CD4-positive, alpha-beta T cell treated with Interleukin-2 at 100 ng/mL for 4 hours (primary cell): ENCODE measurements around the gene PALD1.

Experiments used
- DNase-seq: peaks from one replicate; pipeline ENCODE4 v3.0.0-alpha.2; 2020; ENCODE audit warnings: low spot score

Gene PALD1

DNA sequence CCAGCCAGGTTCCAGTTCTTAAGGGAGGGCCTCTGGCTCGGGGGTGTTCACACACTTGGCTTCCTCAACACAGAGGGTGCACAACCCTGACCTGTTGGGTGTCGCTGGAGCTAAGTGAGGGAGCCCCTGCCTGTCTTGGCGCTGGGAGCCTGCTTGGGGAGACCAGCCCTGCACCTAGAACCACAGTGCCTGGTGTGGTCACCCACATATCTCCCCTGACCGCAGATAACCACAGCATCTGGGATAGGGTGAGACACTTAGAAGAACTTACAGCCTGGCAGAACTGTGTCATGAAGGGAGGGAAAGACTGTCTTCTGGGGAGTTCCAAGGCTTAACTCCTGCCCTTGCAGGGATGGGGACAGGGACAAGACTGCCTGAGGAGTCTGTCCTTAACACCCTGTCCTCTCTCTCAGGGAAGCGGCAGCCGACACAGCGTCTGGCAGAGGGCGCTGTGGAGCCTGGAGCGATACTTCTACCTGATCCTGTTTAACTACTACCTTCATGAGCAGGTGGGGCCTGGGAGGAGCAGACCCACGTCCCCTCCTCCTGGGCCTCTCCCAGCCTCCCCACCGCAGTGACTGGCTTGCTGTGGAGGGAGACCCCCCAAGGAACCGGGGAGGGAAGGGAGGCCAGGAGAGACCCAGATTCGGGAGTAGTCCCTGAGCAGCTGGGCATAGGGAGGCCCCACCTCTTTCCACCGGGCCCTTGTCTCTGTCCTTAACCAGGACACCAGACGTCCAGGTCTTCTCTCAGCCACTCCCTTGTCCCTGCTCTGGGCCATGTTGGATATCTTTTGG, 59.0 kb downstream of the PALD1 start:
- DNase-seq: no peak

- no peak for DNase-seq
Observed at GRCh38 chr10:70538195-70538520, 59.6 kb downstream of the PALD1 start.

DNA sequence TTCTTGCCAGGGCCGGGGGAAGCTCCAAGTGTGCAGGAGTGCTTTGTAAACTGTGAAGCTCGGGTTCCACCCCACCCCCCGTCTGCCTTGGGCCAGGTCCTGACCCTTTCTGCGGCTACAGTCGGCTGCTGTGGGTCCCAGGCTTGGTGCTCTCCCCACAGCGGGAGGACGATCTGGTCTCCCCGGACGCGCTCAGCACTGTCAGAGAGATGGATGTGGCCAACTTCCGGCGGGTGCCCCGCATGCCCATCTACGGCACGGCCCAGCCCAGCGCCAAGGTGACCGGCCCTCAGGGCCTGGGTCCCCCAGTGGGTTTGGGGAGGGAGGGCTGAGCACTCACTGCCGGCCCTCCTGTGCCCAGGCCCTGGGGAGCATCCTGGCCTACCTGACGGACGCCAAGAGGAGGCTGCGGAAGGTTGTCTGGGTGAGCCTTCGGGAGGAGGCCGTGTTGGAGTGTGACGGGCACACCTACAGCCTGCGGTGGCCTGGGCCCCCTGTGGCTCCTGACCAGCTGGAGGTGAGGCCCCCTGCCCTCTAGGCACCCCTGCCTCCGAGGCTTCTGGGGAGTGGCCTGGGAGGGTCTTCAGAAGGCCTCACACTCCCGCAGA, 60.3 kb downstream of the PALD1 start:
- DNase-seq: no peak

- DNase-seq: no peak
Observed at GRCh38 chr10:70539471-70539870, 60.9 kb downstream of the PALD1 start.

DNA sequence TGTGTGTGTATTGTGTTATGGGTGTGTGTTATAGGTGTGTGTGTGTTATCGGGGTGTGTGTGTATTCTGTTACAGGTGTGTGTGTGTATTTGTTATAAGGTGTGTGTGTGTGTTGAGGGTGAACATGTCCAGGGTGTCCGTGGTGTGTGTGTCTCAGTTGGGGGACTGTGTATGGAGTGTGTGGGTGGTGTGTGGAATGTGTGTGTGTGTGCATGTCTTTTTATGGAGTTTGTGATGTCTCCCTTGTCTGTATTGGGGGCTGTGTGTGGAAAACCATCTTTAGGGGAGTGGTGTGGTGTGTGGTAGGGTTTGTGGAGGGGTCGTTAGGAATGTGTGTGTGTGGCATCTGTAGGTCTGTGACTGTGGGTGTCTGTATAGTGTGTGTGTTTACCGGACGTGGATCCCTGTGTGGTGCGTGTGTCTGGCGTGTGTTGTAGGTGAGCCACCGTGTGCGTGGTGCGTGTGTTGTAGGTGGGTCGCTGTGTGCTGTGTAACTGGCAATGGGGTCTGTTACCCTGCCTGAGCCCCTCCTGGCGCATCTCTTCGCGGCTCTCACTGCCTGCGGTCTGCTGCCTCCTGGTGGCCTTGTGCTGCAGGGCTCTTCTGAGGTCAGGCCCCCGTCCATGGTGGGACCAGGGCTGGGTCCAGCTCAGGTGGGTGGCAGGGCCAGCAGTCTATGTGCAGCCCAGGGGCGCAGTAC, 61.7 kb downstream of the PALD1 start:
- no peak for DNase-seq

- no peak for DNase-seq
Observed at GRCh38 chr10:70540789-70541360, 62.3 kb downstream of the PALD1 start.

GRCh38 chr10:70541736-70542564, 63.4 kb downstream of the PALD1 start:
- no peak for DNase-seq

GRCh38 chr10:70542565-70542938, 64.0 kb downstream of the PALD1 start:
- DNase-seq: no peak

- DNase-seq: no peak
Observed at GRCh38 chr10:70543911-70544310, 65.3 kb downstream of the PALD1 start.

DNA sequence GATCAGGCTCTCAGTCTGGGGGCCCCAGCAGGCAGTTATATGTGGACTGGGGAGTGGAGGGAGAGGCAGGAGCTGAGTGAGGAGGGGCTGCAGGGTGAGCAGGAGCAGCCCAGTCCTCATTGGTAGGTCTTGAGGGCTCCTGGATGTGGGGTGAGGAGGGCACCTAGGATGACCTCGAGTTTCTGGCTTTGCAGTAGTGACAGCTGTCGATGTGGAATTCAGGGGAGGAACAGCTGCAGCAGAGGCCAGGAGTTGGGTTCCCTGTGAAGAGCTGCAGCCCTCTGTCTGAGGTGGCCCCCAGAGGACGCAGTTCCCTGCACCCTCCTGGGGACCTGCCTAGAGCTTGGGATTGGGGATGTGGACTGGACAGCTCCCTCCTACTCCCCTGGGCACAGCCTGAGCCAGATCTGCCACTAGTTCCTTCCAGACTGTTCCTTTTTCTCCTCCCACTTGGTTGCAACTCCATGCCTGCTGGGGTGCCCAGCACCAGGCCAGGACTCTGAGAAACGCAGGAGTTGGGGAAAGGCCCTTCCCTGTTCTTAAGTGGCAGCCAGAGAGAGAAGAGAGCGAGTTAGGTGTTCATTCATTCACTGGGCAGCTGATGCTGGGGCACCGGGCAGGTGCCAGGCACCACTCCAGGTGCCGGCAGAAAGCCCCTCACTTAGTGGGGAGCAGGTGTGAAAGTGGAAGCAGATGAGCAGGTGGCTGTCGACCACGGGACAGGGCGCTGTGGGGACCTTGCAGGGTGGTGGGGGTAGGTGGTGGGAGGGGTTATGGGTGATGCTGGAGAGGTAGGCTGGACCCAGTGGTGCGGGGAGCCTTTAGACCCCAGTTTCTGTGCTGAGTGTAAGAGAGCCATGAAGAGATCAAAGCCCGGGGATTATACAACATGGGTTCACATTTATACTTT, 66.1 kb downstream of the PALD1 start:
- DNase-seq: no peak

DNA sequence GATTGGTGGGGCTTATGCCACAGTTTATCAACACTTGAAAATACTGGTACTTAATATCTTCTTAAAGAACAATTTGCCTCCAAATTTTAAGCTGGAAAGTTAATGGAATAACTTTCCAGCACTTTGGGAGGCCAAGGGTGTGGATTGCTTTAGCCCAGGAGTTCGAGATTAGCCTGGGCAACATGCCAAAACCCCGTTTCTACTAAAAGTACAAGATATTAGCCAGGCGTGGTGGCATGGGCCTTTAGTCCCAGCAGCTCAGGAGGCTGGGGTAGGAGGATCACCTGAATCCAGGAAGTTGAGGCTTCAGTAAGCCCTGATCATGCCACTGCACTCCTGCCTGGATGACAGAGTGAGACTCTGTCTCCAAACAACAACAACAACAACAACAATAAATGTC, 68.0 kb downstream of the PALD1 start:
- no peak for DNase-seq

DNA sequence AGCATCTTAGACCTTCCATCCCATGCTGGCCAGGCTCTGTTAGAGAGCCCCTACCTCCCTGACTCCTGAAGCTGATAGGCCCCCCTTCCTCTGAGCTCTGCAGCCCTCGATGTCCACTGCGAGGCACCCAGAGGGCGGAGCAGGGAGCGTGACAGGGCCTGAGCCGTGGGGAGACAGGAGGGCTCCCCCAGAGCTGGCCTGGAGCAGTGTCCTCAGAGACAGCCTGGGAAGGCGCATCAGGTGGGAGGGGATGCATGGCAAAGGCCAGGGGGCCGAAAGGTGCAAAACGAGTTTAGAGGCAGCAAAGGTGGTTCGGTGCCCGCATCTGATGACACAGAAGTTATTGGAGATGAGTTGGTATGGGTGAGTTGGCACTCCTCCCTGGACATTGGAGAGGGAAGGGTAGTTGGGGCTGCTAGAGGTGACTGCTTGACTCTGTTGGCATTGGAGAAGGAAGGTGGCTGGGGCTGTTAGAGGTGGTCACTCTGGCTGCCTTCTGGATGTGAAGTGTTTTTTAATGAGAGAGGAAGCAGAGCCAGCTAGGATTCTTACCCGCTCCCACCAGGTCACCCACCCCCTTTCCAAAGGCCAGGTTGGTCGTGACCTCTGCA, 70.9 kb downstream of the PALD1 start:
- no peak for DNase-seq

DNA sequence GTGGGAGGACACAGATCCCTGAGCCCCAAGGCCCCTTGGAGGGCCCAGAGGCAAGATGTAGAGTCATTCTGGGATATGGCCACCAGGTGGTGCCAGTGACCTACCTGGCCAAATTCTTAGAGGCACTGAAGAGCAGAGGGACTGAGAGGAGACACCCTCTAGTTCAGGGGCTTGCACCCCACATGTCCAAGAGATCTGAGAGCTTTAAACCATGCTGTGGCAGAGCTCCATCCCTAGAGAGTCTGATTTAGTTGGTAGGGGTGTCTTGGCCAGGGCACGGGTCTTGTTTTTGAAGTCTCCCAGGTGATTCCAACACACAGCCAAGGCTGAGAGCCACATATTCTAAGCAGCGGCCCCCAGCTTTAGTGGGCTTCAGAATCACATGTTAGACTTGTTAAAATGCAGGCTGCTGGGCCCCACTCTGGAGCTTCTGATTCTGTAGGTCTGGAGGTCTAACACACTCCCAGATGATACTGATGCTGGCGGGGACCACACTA, 71.4 kb downstream of the PALD1 start:
- DNase-seq: peak; percentile 78

DNA sequence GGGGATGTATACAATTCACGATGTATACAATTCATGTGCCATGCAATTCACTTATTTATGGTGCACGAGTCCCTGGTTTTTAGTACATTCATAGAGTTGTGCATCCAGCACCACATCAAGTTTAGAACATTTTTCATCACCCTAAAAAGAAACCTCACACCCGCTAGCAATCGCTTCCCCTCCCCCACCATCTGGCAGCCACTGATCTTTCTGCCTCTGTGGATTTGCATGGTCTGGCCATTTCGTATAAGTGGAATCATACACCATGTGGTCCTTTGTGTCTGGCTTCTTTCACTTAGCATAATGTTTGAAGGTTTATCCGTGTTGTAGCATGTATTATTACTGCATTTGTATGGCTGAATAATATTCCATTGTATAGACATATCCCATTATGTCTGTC, 71.9 kb downstream of the PALD1 start:
- no peak for DNase-seq

- no peak for DNase-seq
Observed at GRCh38 chr10:70551466-70551865, 72.9 kb downstream of the PALD1 start.

DNA sequence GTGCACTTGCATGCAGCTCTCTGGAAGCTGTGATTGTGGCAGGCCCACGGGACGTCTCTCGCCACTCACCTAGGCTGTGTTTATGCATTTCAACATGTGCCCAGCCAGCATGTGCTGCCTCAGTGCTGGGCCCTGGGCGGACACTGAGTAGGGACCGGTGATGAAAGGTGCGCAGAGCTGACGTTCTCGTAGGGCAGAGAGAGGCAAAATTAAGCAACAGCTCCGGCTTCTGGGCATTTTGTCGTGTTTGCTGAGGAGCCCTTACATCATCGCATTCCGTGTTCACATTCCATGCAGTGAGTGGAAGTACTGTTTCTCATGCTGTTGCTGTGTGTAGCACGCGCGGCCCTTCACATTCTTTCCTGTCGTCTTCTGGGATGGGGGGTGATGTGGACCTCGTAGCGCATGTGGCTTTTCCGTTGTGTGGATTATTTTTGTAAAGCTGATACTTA, 73.4 kb downstream of the PALD1 start:
- no peak for DNase-seq

DNA sequence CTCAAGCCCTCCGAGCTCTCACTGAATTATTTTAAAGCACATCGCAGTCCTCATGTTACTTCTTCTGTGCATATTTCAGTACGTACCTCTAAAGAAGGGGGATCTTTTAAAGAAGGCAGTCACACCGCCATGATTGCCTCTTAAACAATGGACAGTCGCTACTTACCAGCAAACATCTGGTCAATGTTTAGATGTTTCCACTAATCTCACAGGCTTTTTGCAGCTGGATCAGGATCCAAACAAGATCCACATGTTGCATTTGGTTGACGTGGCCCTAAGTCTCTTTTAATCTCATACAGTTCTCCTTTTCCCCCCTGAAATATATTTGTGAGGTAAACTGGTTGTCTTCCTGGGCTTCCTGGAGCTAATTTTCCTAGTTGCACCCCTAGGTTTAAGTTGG, 74.0 kb downstream of the PALD1 start:
- DNase-seq: no peak

DNA sequence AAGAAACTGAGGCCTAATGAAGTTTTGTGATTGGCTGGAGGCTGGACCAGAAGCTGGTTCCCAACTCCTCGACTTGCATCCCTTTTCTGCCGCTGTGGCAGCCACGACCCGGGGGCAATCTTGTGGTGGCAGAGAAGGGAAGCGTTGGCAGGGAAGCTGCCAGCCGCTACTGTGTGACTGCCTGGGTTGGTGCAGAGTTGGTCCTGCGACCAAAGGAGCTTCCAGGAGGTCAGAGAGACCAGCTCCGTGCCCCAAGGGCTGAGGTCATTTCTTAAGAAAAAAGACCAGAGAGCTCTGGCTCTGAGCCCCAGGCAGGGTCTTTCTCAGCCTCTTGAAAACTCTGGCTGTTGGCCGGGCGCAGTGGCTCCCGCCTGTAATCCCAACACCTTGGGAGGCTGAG, 76.8 kb downstream of the PALD1 start:
- no peak for DNase-seq

GRCh38 chr10:70557086-70557845, 78.7 kb downstream of the PALD1 start:
- no peak for DNase-seq

DNA sequence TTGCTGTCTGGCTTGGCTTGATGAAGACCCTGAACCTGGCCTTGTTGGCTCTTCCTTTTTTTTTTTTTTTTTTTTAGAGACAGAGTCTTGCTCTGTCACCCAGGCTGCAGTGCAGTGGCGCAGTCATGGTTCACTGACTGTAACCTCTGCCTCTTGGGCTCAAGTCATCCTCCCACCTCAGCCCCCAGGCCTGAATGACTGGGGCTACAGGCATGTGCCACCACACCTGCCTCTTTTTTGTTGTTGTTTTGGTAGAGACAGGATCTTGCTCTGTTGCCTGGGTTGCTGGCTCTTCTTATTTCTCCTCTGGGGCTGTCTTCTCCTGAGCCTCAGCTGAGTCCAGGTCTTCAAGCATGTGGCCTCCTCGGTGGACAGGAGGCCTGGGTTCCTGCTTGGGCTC, 79.3 kb downstream of the PALD1 start:
- no peak for DNase-seq
